CD4-positive, alpha-beta T cell (primary cell): ENCODE measurements around the gene MYO7B. TPM values are rescaled to one million over a fixed set of nuclear protein-coding genes. Genes with fewer than 3 reads are reported as not detected.

ENCODE experiments used
- ATAC-seq: fragments of 200-7000 bp; cut with Tn5 transposase; one replicate; pipeline ENCODE4 v1.10.0; 2022; ENCODE audit warnings: mild to moderate bottlenecking; ENCODE audit not compliant: poor library complexity
- CTCF ChIA-PET: fragments of 350-600 bp; sonication (Branson Sonifier 250); formaldehyde crosslinking; loops from one replicate; lab custom pipeline; 2021; ENCODE audit warnings: antibody characterized with exemption, inconsistent platforms; lab: Charles Lee
- POLR2A ChIA-PET: fragments of 350-600 bp; sonication (Branson Sonifier 250); formaldehyde crosslinking; loops from one replicate; lab custom pipeline; 2021; ENCODE audit warnings: antibody characterized with exemption, inconsistent platforms; lab: Charles Lee
- DNase-seq, 14 experiments: peaks; one replicate each; pipeline ENCODE4 v3.0.0-alpha.2; 2013 to 2020; ENCODE audit warnings: mixed read lengths in 2 of 14
- H3K27ac ChIP-seq, 2 donors: one replicate each; pipeline versions ENCODE4 v1.5.1 to v1.7.0; 2013; ENCODE audit warnings: low read length in 2 of 2, low read depth in 1 of 2, mild to moderate bottlenecking in 1 of 2
- H3K27me3 ChIP-seq, 2 experiments: 1 replicate in 1 of 2; 2 replicates in 1 of 2; pipeline versions ENCODE4 v1.6.1 to v1.7.0; 2013; ENCODE audit warnings: low read length in 2 of 2, control low read depth in 1 of 2, mild to moderate bottlenecking in 1 of 2, moderate library complexity in 1 of 2; ENCODE audit not compliant: insufficient read depth in 2 of 2, control insufficient read depth in 1 of 2
- H3K36me3 ChIP-seq: one replicate; pipeline ENCODE4 v1.6.1; 2013; ENCODE audit warnings: low read length, control low read depth; ENCODE audit not compliant: insufficient read depth
- H3K4me1 ChIP-seq: one replicate; pipeline ENCODE4 v1.6.1; 2013; ENCODE audit warnings: low read length, control low read depth; ENCODE audit not compliant: insufficient read depth
- H3K4me3 ChIP-seq: one replicate; pipeline ENCODE4 v1.5.1; 2013; ENCODE audit warnings: mild to moderate bottlenecking, low read length, moderate library complexity
- H3K9me3 ChIP-seq, 2 experiments: 1 replicate in 1 of 2; 2 replicates in 1 of 2; pipeline versions ENCODE4 v1.6.1 to v1.7.0; 2013; ENCODE audit warnings: low read length in 2 of 2, mild to moderate bottlenecking in 2 of 2, control low read depth in 1 of 2, moderate library complexity in 1 of 2; ENCODE audit not compliant: control insufficient read depth in 1 of 2, insufficient read depth in 1 of 2
- H3K27ac Mint-ChIP-seq: one replicate; pipeline ENCODE4 v1.8.0; 2020; ENCODE audit warnings: mixed read lengths
- H3K27me3 Mint-ChIP-seq: one replicate; pipeline ENCODE4 v1.8.0; 2021; ENCODE audit warnings: mixed read lengths
- H3K36me3 Mint-ChIP-seq: one replicate; pipeline ENCODE4 v1.8.0; 2021; ENCODE audit warnings: low read depth, mixed read lengths
- H3K4me1 Mint-ChIP-seq: one replicate; pipeline ENCODE4 v1.8.0; 2021; ENCODE audit warnings: low read depth, mixed read lengths
- H3K4me3 Mint-ChIP-seq: one replicate; pipeline ENCODE4 v1.8.0; 2020; ENCODE audit warnings: mild to moderate bottlenecking, mixed read lengths
- H3K9me3 Mint-ChIP-seq: one replicate; pipeline ENCODE4 v1.8.0; 2020; ENCODE audit warnings: mixed read lengths
- intact Hi-C, 2 experiments: fragments of 100-400 bp; cut with DNase I in 1 of 2; cut with micrococcal nuclease in 1 of 2; formaldehyde crosslinking; loops; one replicate each; pipeline versions ENCODE4 v1.15.1 to v1.9.0; 2023 to 2025; cut with DNase I, micrococcal nuclease
- total RNA-seq, 174 experiments: library from RNA in 2 of 174; stranded (reverse) in 2 of 174; gene quantifications; one replicate each; pipeline ENCODE4 v1.2.3 and lab custom pipeline; 2021 to 2026
- TF ChIP-seq, protein P1 (sequence below): fragments of 200-600 bp; IDR thresholded peaks from one replicate; pipeline ENCODE4 v1.8.0; 2022; ENCODE audit warnings: antibody characterized with exemption, mild to moderate bottlenecking

The MYO7B gene
- total RNA-seq, 2 experiments from 2014 or later, result 0.05 to 0.14 TPM

DNA sequence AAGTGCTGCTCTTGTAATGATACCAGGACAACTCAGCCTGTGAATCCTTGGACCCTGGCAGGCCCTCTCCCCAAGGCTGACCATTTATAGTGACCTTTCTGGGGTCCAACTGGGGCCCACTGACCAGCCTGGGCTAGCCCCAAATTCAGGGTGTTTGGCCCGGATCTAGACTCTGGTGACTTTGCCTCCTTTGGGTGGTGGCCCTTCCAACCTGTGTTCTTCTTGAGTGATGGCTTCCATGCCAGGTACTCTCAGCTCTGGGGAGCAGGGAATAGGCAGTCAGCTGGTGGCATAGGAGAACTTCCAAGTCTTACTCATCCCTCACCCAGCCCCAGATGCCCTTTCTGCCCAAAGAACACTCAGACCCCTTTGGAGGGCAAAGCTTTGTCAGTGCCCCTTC, 10.3 kb downstream of the MYO7B start:
- no peak overlapping the region for H3K27ac ChIP-seq
- Mint-ChIP-seq H3K9me3 (no peaks in the 10 kb centered on the region), H3K4me1 (no peaks in the 10 kb centered on the region), H3K27ac (no peak overlapping the region), H3K4me3 (no peak overlapping the region), H3K36me3 (no peaks in the 10 kb centered on the region), H3K27me3 (peaks cover 13% of the 10 kb centered on the region)
- no peaks in the 10 kb centered on the region for H3K9me3 ChIP-seq
- ChIA-PET POLR2A (no interaction called here), CTCF (no interaction called here)
- DNase-seq, result no peak
- intact Hi-C loops, result no loop called here
- H3K27me3 ChIP-seq, result no peaks in the 10 kb centered on the region
- TF ChIP-seq, protein P1, sequence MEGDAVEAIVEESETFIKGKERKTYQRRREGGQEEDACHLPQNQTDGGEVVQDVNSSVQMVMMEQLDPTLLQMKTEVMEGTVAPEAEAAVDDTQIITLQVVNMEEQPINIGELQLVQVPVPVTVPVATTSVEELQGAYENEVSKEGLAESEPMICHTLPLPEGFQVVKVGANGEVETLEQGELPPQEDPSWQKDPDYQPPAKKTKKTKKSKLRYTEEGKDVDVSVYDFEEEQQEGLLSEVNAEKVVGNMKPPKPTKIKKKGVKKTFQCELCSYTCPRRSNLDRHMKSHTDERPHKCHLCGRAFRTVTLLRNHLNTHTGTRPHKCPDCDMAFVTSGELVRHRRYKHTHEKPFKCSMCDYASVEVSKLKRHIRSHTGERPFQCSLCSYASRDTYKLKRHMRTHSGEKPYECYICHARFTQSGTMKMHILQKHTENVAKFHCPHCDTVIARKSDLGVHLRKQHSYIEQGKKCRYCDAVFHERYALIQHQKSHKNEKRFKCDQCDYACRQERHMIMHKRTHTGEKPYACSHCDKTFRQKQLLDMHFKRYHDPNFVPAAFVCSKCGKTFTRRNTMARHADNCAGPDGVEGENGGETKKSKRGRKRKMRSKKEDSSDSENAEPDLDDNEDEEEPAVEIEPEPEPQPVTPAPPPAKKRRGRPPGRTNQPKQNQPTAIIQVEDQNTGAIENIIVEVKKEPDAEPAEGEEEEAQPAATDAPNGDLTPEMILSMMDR, result no peak
- no peaks in the 10 kb centered on the region for H3K4me1 ChIP-seq
- ATAC-seq, result no peak
- H3K4me3 ChIP-seq, result no peak overlapping the region
- no peaks in the 10 kb centered on the region for H3K36me3 ChIP-seq

DNA sequence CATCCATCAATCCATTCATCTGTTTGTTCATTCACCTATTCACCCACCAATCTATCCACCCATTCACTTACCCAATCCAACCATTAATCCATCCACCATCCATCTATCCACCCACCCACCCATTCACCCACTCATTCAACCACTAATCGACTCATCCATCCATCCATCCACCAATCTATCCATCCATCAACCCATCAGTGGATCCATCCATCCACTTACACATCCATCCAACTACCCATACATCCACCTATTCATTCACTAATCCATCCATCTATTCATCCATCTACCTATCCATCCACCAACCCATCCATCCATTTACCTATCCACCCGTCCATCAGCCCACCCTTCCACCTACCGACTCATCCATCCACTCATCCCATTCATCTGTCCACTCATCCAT, 11.3 kb downstream of the MYO7B start:
- Histone ChIP-seq H3K4me1 (no peaks in the 10 kb centered on the region), H3K27me3 (no peaks in the 10 kb centered on the region), H3K36me3 (no peaks in the 10 kb centered on the region), H3K4me3 (no peak overlapping the region), H3K9me3 (no peaks in the 10 kb centered on the region), H3K27ac (no peak overlapping the region)
- ChIA-PET CTCF (no interaction called here), POLR2A (no interaction called here)
- H3K4me1 Mint-ChIP-seq, result no peaks in the 10 kb centered on the region
- intact Hi-C loops, result no loop called here
- TF ChIP-seq, protein P1, result no peak
- DNase-seq (no peak), ATAC-seq (no peak)
- no peak overlapping the region for H3K27ac Mint-ChIP-seq
- H3K36me3 Mint-ChIP-seq, result no peaks in the 10 kb centered on the region
- no peaks in the 10 kb centered on the region for H3K9me3 Mint-ChIP-seq
- H3K4me3 Mint-ChIP-seq, result no peak overlapping the region
- peaks cover 14% of the 10 kb centered on the region for H3K27me3 Mint-ChIP-seq

GRCh38 chr2:127551221-127551930, 15.9 kb downstream of the MYO7B start:
- no peaks in the 10 kb centered on the region for H3K36me3 ChIP-seq
- H3K27ac Mint-ChIP-seq, result no peak overlapping the region
- no peak overlapping the region for H3K27ac ChIP-seq
- ATAC-seq (no peak), DNase-seq (no peak)
- ChIA-PET POLR2A (no interaction called here), CTCF (no interaction called here)
- intact Hi-C loops, result no loop called here
- TF ChIP-seq, protein P1, result no peak
- H3K4me3 Mint-ChIP-seq, result no peak overlapping the region
- H3K27me3 ChIP-seq, result no peaks in the 10 kb centered on the region
- H3K4me1 Mint-ChIP-seq, result no peaks in the 10 kb centered on the region
- H3K27me3 Mint-ChIP-seq, result peaks cover 19% of the 10 kb centered on the region
- H3K9me3 ChIP-seq, result peaks cover 0 to 4% of the 10 kb centered on the region in 2 experiments
- H3K9me3 Mint-ChIP-seq, result peaks cover 4% of the 10 kb centered on the region
- no peaks in the 10 kb centered on the region for H3K36me3 Mint-ChIP-seq
- no peaks in the 10 kb centered on the region for H3K4me1 ChIP-seq
- H3K4me3 ChIP-seq, result no peak overlapping the region
